ENCODE results near the gene DHRSX.

GRCh38 chrX:2284133-2284532, 216.6 kb downstream of the DHRSX start:
- TF ChIP-seq, protein P1, sequence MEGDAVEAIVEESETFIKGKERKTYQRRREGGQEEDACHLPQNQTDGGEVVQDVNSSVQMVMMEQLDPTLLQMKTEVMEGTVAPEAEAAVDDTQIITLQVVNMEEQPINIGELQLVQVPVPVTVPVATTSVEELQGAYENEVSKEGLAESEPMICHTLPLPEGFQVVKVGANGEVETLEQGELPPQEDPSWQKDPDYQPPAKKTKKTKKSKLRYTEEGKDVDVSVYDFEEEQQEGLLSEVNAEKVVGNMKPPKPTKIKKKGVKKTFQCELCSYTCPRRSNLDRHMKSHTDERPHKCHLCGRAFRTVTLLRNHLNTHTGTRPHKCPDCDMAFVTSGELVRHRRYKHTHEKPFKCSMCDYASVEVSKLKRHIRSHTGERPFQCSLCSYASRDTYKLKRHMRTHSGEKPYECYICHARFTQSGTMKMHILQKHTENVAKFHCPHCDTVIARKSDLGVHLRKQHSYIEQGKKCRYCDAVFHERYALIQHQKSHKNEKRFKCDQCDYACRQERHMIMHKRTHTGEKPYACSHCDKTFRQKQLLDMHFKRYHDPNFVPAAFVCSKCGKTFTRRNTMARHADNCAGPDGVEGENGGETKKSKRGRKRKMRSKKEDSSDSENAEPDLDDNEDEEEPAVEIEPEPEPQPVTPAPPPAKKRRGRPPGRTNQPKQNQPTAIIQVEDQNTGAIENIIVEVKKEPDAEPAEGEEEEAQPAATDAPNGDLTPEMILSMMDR (IDR thresholded peaks at IDR 0.05) = no peak
- TF ChIP-seq POLR2A (IDR thresholded peaks at IDR 0.05) = no peak
